Keratinocyte (primary cell): ENCODE data around the gene EXD2. TPM values are rescaled to one million over a fixed set of nuclear protein-coding genes. Genes with fewer than 3 reads are reported as not detected.
A peak's percentile ranks its signal among the peaks of the same experiment; 100 is the strongest.

Source experiments
- DNase-seq: peaks from one replicate; pipeline ENCODE4 v3.0.0-alpha.2; 2011; ENCODE audit warnings: low read depth, missing footprints, low spot score
- FAIRE-seq: peaks from 2 replicates; lab custom pipeline; 2011; peaks lifted over from hg19 to GRCh38; lab: Jason Lieb, UNC
- H2AFZ ChIP-seq: 2 replicates; pipeline ENCODE4 v1.6.0; 2012; ENCODE audit warnings: low read length, control low read depth, inconsistent platforms; ENCODE audit not compliant: control insufficient read depth
- H3K27ac ChIP-seq: 2 replicates; pipeline ENCODE4 v1.5.1; 2011; ENCODE audit warnings: low read length; ENCODE audit not compliant: control insufficient read depth, insufficient read depth
- H3K27me3 ChIP-seq: 3 replicates; pipeline ENCODE4 v1.6.0; 2011; ENCODE audit warnings: low read length; ENCODE audit not compliant: control insufficient read depth, insufficient read depth; ENCODE audit errors: extremely low read depth
- H3K36me3 ChIP-seq, 2 experiments: 2 replicates in 1 of 2; 3 replicates in 1 of 2; pipeline ENCODE4 v1.5.1; 2011; ENCODE audit warnings: low read length in 2 of 2, mild to moderate bottlenecking in 1 of 2; ENCODE audit not compliant: control insufficient read depth in 2 of 2, insufficient read depth in 2 of 2; ENCODE audit errors: extremely low read depth in 1 of 2
- H3K4me1 ChIP-seq: 3 replicates; pipeline ENCODE4 v1.5.1; 2011; ENCODE audit warnings: low read length; ENCODE audit not compliant: control insufficient read depth, insufficient read depth; ENCODE audit errors: extremely low read depth
- H3K4me2 ChIP-seq: 3 replicates; pipeline ENCODE4 v1.6.0; 2011; ENCODE audit warnings: low read depth, low read length; ENCODE audit not compliant: control insufficient read depth, insufficient read depth; ENCODE audit errors: extremely low read depth
- H3K4me3 ChIP-seq, 3 experiments: fragments of 200-600 bp in 1 of 3; sonication (generic) in 1 of 3; 2 replicates in 2 of 3; 3 replicates in 1 of 3; pipeline ENCODE4 v1.5.1; 2011 to 2016; ENCODE audit warnings: low read length in 3 of 3, mild to moderate bottlenecking in 3 of 3, control low read depth in 2 of 3, inconsistent platforms in 1 of 3, low read depth in 1 of 3, mixed read lengths in 1 of 3, mixed run types in 1 of 3, moderate library complexity in 1 of 3; ENCODE audit not compliant: control insufficient read depth in 2 of 3, insufficient read depth in 2 of 3; ENCODE audit errors: extremely low read depth in 1 of 3
- H3K79me2 ChIP-seq: 2 replicates; pipeline ENCODE4 v1.6.0; 2012; ENCODE audit warnings: low read length; ENCODE audit not compliant: control insufficient read depth, insufficient read depth
- H3K9ac ChIP-seq: 3 replicates; pipeline ENCODE4 v1.6.0; 2011; ENCODE audit warnings: low read length; ENCODE audit not compliant: control insufficient read depth, insufficient read depth; ENCODE audit errors: extremely low read depth
- H3K9me1 ChIP-seq: 3 replicates; pipeline ENCODE4 v1.6.0; 2011; ENCODE audit warnings: low read length; ENCODE audit not compliant: control insufficient read depth, insufficient read depth; ENCODE audit errors: extremely low read depth
- H3K9me3 ChIP-seq: 2 replicates; pipeline ENCODE4 v1.5.1; 2012; ENCODE audit warnings: low read depth, low read length; ENCODE audit not compliant: control insufficient read depth
- H4K20me1 ChIP-seq: 3 replicates; pipeline ENCODE4 v1.6.0; 2011; ENCODE audit warnings: low read length; ENCODE audit not compliant: control insufficient read depth, insufficient read depth; ENCODE audit errors: extremely low read depth
- EZH2 ChIP-seq: IDR thresholded peaks from one replicate; pipeline ENCODE4 v1.6.1; 2012; ENCODE audit warnings: inconsistent platforms, mild to moderate bottlenecking, low read length, moderate library complexity
- dilution Hi-C: fragments of 300-500 bp; cut with MboI; formaldehyde crosslinking; loops from one replicate; pipeline ENCODE4 v1.7.0; 2020; ENCODE audit warnings: low sequenced_read_pairs; ENCODE audit not compliant: extremely low pct_ligation_motif_present
- polyA plus RNA-seq, 5 experiments: library from polyadenylated mRNA; depleted of rRNA in 3 of 5; stranded (reverse) in 3 of 5; stranded (forward) in 1 of 5; unstranded in 1 of 5; fragments of >200 nt; gene quantifications; 1 replicate in 1 of 5; 2 replicates in 3 of 5; 3 replicates in 1 of 5; pipeline versions ENCODE4 v1.2.1 to v1.2.3, GENCODE V29; 2011 to 2012; ENCODE audit warnings: missing spikeins in 2 of 5, low read depth in 1 of 5, low replicate concordance in 1 of 5
- TF ChIP-seq, protein P1 (sequence below), 3 experiments: IDR thresholded peaks in 1 of 3; conservative IDR thresholded peaks in 1 of 3; optimal IDR thresholded peaks in 1 of 3; 2 replicates in 2 of 3; 3 replicates in 1 of 3; pipeline versions ENCODE3 to v1.5.1; 2011; ENCODE audit warnings: low read length in 3 of 3, mild to moderate bottlenecking in 3 of 3, moderate library complexity in 2 of 3, control low read depth in 1 of 3, inconsistent platforms in 1 of 3; ENCODE audit not compliant: insufficient read depth in 2 of 3; ENCODE audit errors: extremely low read depth in 1 of 3

Gene EXD2
- polyA plus RNA-seq, 1 donor (not counting 4 experiments of a cell fraction or from before 2014, with no cell fraction given), result 22.7 TPM

DNA sequence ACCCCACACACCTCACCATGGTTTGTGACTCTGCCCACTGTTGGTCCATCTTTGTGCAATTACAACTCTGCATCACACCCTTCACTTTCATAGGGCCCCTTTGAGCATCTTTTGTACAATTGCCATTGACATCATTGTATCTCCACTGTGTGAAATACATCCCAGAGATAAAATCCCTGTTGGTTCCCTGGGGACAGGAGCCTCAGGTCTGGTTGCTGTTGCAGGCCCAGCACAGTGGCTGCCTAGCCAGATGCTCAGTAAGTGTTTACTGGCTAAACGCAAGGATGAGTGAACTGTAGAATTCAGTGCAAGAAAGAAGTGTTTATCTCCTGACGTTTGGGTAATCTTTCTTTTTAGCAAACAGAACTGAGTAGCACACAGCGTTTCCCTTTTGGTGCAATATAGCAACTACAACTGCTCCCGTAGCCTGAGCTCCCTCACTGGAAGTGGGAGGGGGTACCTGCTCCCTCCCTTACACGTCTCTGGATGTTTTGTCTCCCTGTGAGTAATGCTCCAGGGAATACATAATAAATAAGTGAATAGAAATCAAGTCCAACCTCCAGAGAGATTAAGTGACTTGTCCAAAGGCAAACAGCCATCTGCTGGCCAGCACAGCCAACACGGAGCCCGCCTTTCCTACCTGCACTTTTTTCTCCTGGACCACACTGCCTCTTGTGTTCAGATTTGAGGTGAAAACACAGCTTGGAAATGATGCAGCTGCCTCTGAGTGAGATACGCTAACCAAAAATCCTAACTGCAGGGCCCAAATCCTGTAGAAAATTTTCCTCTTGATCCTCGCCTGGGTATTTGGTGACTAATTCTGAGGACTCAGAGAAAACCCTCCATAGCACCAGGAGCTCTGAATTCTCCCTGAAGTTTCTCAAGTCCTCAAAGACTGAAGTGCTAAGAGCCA is 96.1 kb downstream of the EXD2 start:
- Histone ChIP-seq H3K79me2 (no peaks in the 10 kb centered on the region), H3K27me3 (peaks cover 8% of the 10 kb centered on the region), H3K9ac (no peak overlapping the region), H3K9me1 (no peaks in the 10 kb centered on the region), H2AFZ (no peak overlapping the region), H3K4me1 (no peaks in the 10 kb centered on the region), H3K36me3 (no peaks in the 10 kb centered on the region), H3K4me2 (no peak overlapping the region), H3K9me3 (no peaks in the 10 kb centered on the region), H3K4me3 (no peak overlapping the region), H3K27ac (no peak overlapping the region), H4K20me1 (no peaks in the 10 kb centered on the region)
- dilution Hi-C loops, result no loop called here
- TF ChIP-seq, protein P1, sequence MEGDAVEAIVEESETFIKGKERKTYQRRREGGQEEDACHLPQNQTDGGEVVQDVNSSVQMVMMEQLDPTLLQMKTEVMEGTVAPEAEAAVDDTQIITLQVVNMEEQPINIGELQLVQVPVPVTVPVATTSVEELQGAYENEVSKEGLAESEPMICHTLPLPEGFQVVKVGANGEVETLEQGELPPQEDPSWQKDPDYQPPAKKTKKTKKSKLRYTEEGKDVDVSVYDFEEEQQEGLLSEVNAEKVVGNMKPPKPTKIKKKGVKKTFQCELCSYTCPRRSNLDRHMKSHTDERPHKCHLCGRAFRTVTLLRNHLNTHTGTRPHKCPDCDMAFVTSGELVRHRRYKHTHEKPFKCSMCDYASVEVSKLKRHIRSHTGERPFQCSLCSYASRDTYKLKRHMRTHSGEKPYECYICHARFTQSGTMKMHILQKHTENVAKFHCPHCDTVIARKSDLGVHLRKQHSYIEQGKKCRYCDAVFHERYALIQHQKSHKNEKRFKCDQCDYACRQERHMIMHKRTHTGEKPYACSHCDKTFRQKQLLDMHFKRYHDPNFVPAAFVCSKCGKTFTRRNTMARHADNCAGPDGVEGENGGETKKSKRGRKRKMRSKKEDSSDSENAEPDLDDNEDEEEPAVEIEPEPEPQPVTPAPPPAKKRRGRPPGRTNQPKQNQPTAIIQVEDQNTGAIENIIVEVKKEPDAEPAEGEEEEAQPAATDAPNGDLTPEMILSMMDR (optimal IDR thresholded peaks at IDR 0.05 in 1 of 3, IDR thresholded peaks at IDR 0.05 in 1 of 3, conservative IDR thresholded peaks at IDR 0.05 in 1 of 3; ENCODE audit: extremely low read depth in 1 of 3, insufficient read depth in 2 of 3, low read length in 3 of 3), result peak in 1 of 3 experiments; percentile 6
- TF ChIP-seq EZH2, result no peak
- FAIRE-seq (no peak), DNase-seq (no peak)

DNA sequence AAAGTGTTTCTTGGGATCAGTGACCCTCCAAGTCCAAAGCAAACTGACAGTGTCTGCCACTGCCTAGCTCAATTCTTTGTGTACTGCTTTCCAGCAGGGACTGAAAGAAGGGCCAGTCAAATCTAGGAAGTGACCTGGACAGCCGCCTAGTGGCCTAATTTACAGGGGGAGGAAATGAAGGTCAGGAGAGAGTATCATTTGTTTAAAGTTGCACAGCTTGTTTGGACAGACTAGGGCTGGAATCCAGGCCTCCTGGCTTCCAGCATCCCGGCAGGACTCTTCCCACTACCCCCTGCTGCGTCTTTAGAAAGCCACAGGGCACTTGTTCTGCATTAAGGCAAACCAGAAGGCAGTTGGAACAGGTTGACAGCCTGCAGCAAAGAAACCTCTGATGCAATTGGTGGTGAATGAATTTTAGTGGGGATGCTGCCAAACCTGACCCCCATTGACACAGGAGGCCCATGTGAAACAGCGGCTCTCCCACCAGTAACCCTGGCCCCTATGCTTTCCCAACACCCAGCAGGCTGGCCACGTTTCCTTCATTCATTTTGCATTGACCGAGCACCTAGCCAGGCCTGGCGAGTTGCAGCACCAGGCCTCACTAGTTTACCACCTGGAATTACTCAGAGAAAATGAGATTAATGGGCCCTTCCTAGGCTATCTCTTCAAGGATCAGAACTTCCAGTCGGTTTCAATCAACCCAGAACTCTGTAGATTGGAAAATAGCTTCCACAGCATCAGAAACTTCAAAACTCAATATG is 96.9 kb downstream of the EXD2 start:
- FAIRE-seq, result no peak
- Histone ChIP-seq H3K27ac (no peak overlapping the region), H3K9ac (no peak overlapping the region), H3K9me1 (no peaks in the 10 kb centered on the region), H3K79me2 (no peaks in the 10 kb centered on the region), H3K36me3 (no peaks in the 10 kb centered on the region), H3K4me2 (no peak overlapping the region), H2AFZ (no peak overlapping the region), H3K4me3 (no peak overlapping the region), H4K20me1 (no peaks in the 10 kb centered on the region), H3K4me1 (no peaks in the 10 kb centered on the region), H3K9me3 (no peaks in the 10 kb centered on the region), H3K27me3 (peaks cover 10% of the 10 kb centered on the region)
- no peak for TF ChIP-seq EZH2
- TF ChIP-seq, protein P1 (optimal IDR thresholded peaks at IDR 0.05 in 1 of 3, IDR thresholded peaks at IDR 0.05 in 1 of 3, conservative IDR thresholded peaks at IDR 0.05 in 1 of 3; ENCODE audit: extremely low read depth in 1 of 3, insufficient read depth in 2 of 3, low read length in 3 of 3), result peak in 1 of 3 experiments; percentile 5
- dilution Hi-C loops, result no loop called here
- no peak for DNase-seq
